GM20000 (cell line): ENCODE results near the gene OCLN.
A peak's percentile ranks its signal among the peaks of the same experiment; 100 is the strongest.
"Not testable (repeated sequence)": the region's sequence is repeated elsewhere in the genome, so short reads cannot be mapped to it uniquely, and the experiment has no call there.

Experiments
- DNase-seq: peaks from one replicate; pipeline ENCODE4 v3.0.0; 2012; ENCODE audit warnings: low spot score
- TF ChIP-seq, protein P1 (sequence below): IDR thresholded peaks from 2 replicates; pipeline ENCODE4 v1.5.1; 2012; ENCODE audit warnings: mild to moderate bottlenecking, control low read depth; ENCODE audit errors: extremely low read depth, missing control alignments

OCLN gene

DNA sequence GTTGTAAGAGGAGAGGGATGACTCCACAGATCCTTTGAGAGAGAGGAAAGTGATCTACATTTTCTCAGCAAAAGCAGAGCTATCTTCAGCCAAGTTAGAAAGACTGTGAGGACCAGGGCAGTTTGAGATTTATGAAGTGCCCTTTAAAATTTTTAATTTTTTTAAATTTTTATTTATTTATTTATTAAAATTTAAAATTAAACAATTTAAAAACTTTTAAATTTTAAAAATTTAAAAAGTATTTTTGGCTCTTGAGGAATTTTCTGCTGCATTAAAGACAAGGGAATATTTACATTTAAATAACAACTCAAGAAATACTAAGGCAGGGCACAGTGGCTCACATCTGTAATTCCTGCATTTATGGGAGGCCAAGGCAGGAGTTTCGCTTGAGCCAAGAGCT is 30.4 kb upstream of the OCLN start:
- TF ChIP-seq, protein P1, sequence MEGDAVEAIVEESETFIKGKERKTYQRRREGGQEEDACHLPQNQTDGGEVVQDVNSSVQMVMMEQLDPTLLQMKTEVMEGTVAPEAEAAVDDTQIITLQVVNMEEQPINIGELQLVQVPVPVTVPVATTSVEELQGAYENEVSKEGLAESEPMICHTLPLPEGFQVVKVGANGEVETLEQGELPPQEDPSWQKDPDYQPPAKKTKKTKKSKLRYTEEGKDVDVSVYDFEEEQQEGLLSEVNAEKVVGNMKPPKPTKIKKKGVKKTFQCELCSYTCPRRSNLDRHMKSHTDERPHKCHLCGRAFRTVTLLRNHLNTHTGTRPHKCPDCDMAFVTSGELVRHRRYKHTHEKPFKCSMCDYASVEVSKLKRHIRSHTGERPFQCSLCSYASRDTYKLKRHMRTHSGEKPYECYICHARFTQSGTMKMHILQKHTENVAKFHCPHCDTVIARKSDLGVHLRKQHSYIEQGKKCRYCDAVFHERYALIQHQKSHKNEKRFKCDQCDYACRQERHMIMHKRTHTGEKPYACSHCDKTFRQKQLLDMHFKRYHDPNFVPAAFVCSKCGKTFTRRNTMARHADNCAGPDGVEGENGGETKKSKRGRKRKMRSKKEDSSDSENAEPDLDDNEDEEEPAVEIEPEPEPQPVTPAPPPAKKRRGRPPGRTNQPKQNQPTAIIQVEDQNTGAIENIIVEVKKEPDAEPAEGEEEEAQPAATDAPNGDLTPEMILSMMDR: no peak
- DNase-seq: no peak

DNA sequence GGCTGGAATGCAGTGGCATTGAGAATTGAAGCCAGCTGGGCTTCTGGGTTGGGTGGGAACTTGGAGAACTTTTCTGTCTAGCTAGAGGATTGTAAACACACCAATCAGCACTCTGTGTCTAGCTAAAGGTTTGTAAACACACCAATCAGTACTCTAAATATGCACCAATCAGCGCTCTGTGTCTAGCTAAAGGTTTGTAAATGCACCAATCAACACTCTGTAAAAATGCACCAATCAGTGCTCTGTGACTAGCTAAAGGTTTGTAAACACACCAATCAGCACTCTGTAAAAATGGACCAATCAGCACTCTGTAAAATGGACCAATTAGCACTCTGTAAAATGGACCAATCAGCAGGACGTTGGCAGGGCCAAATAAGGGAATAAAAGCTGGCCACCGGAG is 26.2 kb upstream of the OCLN start:
- DNase-seq: not testable (repeated sequence)

DNA sequence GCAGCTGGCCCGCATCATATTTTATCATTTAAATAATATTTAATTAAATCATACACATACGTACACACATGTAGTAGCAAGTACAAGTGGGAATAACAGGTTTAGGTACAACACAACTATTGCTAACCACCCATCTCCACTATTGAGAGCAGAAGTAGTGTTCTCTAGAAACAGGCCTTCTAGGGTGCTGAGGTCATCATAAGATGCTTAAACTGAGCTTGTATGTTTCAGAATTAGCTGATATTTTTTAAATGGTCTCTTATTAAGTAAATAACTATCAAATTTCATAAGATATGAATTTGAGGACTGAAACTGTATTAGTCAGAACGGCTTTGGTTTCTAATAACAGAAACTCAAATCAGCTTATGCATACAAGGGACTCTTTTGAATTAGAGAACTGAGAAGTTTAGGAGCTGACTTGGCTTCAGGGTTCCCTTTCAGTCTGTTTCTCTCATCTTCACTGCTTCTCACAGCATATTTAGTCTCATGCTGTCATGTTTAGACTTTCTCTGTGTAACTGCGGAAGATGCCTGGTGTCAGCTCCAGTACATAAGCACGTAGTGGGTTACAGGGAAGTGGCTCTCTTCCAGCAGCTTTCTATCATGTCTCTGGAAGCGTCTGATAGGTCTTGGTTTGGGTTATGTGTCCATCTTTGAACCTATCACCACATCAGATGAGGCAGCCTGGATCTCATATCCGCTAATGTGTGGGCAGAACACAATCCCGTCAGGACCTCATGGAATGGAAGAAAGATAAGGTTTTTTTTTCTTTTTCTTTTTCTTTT is 25.0 kb upstream of the OCLN start:
- TF ChIP-seq, protein P1: no peak
- peak; percentile 77 for DNase-seq

DNA sequence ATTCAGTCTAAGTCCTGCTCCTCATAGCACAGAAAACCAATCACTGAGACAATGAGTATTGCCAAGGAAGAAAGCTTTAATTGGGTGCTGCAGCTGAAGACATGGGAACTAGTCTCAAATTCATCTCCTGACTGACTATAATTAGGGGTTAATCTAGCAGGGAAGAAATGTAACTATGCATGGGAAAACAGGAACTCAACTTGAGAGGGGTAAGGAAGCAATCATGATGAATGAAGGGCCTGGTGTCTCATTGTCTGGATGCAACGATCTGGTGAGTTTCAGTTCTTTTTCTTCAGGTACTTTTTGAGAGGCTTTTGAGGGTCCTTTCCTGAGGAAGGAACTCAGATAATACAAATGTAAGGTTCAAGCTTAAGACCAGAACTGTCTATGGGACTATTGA is 24.0 kb upstream of the OCLN start:
- TF ChIP-seq, protein P1: no peak
- DNase-seq: no peak

DNA sequence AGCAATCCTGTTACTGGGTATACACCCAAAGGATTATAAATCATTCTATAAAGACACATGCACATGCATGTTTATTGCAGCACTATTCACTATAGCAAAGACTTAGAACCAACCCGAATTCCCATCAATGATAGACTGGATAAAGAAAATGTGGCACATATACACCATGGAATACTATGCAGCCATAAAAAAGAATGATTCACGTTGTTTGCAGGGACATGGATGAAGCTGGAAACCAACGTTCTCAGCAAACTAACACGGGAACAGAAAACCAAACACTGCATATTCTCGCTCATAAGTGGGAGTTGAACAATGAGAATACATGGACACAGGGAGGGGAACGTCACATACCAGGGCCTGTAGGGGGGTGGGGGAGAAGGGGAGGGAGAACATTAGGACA is 21.1 kb upstream of the OCLN start:
- DNase-seq: not testable (repeated sequence)

DNA sequence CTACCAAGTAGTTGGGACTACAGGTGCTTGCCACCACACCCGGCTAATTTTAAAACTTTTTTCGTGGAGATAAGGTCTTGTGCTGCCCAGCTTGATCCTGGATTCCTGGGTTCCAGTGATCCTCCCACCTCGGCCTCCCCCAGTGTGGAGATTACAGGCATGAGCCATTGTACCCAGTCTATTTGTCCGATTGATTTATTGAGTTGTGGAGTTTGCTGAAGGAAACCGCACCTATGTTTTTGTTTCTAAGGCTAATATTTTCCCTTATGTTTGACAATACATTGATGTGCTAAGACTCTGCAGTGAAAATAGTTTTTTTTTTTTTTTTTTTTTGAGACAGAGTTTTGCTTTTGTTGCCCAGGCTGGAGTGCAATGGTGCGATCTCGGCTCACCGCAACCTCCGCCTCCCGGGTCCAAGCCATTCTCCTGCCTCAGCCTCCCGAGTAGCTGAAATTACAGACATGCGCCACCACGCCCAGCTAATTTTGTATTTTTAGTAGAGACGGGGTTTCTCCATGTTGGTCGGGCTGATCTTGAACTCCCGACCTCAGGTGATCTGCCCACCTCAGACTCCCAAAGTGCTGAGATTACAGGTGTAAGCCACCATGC is 20.0 kb upstream of the OCLN start:
- not testable (repeated sequence) for DNase-seq

DNA sequence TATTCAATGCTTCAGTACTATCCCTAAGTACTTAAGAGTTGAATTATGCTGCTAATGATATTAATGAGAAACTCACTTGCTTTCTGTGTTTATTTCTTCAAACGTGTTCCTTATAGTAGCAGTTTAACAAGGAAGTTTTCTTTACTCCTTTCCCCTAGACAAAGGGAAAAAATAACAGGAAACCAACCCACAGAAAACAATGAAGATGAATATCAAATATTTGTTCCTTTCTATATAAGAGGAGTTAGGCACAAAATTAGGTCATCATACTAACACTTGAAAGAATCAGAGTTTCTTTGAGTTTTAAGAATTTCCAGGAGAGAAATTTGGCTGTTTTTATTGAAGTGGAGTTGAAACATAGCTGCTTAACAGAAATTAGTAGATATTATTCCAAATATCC is 15.4 kb upstream of the OCLN start:
- TF ChIP-seq, protein P1: no peak

DNA sequence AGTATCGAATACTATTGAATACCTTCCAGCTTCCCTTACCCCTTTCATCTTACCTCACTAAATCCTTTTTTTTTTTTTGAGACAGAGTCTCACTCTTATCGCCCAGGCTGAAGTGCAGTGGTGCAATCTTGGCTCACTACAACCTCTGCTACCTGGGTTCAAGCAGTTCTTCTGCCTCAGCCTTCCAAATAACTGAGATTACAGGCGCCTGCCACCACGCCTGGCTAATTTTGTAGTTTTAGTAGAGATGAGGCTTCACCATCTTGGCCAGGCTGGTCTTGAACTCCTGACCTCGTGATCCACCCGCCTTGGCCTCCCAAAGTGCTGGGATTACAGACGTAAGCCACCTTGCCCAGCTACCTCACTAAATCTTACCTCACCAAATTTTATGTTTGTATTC is 14.3 kb upstream of the OCLN start:
- DNase-seq: not testable (repeated sequence)

More for the DNA sequence above, 15.4 kb upstream of the OCLN start:
- DNase-seq: no peak

DNA sequence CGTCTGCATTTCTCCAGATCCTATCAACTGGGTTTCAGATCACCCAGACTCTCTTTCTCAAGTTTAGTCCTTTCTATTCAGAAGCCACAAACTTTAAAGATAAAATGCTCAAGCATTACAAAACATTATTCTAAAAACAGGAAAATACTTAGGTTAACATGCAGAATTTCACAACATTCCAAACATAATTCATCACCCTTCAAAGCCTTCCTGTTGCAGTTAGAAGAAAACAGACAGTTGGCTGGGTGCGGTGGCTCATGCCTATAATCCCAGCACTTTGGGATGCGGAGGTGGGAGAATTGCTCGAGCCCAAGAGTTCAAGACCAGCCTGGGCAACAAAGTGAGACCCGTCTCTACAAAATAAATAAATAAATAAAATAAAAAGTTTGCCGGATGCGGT is 7.7 kb upstream of the OCLN start:
- TF ChIP-seq, protein P1: no peak

More for the DNA sequence above, 7.7 kb upstream of the OCLN start:
- no peak for DNase-seq
